Liver (tissue), 3 donors: ENCODE results near the gene PDILT.

Experiments used
- EGR1 ChIP-seq, 2 donors: IDR thresholded peaks; 2 replicates each; pipeline ENCODE4 v1.6.1; 2016 to 2018; ENCODE audit warnings: antibody characterized with exemption in 2 of 2, low read depth in 2 of 2
- GABPA ChIP-seq, 2 donors: IDR thresholded peaks in 1 of 2; conservative IDR thresholded peaks in 1 of 2; 2 replicates each; pipeline ENCODE4 v1.6.1; 2016; ENCODE audit warnings: antibody characterized with exemption in 2 of 2, mild to moderate bottlenecking in 1 of 2, moderate library complexity in 1 of 2
- HNF4A ChIP-seq, 2 donors: conservative IDR thresholded peaks; 2 replicates each; pipeline ENCODE4 v1.6.1; 2016; ENCODE audit warnings: antibody characterized with exemption in 2 of 2, mild to moderate bottlenecking in 2 of 2
- JUND ChIP-seq, 2 donors: IDR thresholded peaks; 2 replicates each; pipeline ENCODE4 v1.6.1; 2016; ENCODE audit warnings: antibody characterized with exemption in 2 of 2
- NR2F2 ChIP-seq: IDR thresholded peaks from 2 replicates; pipeline ENCODE4 v1.6.1; 2016; ENCODE audit warnings: antibody characterized with exemption
- RAD21 ChIP-seq, 2 donors: IDR thresholded peaks; 2 replicates each; pipeline ENCODE4 v1.6.1; 2016; ENCODE audit warnings: antibody characterized with exemption in 2 of 2, mild to moderate bottlenecking in 2 of 2
- REST ChIP-seq: IDR thresholded peaks from 2 replicates; pipeline ENCODE4 v1.6.1; 2016; ENCODE audit warnings: antibody characterized with exemption, mild to moderate bottlenecking
- RXRA ChIP-seq, 2 donors: IDR thresholded peaks; 2 replicates each; pipeline ENCODE4 v1.6.1; 2017 to 2018; ENCODE audit warnings: antibody characterized with exemption in 2 of 2, mild to moderate bottlenecking in 1 of 2
- SP1 ChIP-seq: IDR thresholded peaks from 2 replicates; pipeline ENCODE4 v1.6.1; 2018; ENCODE audit warnings: antibody characterized with exemption, mild to moderate bottlenecking
- TAF1 ChIP-seq: conservative IDR thresholded peaks from 2 replicates; pipeline ENCODE4 v1.6.1; 2016; ENCODE audit warnings: antibody characterized with exemption, mild to moderate bottlenecking
- YY1 ChIP-seq: IDR thresholded peaks from 2 replicates; pipeline ENCODE4 v1.6.1; 2016; ENCODE audit warnings: antibody characterized with exemption, mild to moderate bottlenecking
- ZBTB33 ChIP-seq: IDR thresholded peaks from 2 replicates; pipeline ENCODE4 v1.6.1; 2016; ENCODE audit warnings: antibody characterized with exemption
- TF ChIP-seq, protein P1 (sequence below): fragments of 150-350 bp; IDR thresholded peaks from 2 replicates; pipeline ENCODE4 v1.5.1; 2017; ENCODE audit warnings: improper control_type of control experiment, low read depth, low read length; ENCODE audit not compliant: missing input control
- TF ChIP-seq, protein P2 (sequence below): IDR thresholded peaks from 2 replicates; pipeline ENCODE4 v1.6.1; 2016; ENCODE audit warnings: antibody characterized with exemption
- donor health status: healthy.
- donor health status: healthy.

DNA sequence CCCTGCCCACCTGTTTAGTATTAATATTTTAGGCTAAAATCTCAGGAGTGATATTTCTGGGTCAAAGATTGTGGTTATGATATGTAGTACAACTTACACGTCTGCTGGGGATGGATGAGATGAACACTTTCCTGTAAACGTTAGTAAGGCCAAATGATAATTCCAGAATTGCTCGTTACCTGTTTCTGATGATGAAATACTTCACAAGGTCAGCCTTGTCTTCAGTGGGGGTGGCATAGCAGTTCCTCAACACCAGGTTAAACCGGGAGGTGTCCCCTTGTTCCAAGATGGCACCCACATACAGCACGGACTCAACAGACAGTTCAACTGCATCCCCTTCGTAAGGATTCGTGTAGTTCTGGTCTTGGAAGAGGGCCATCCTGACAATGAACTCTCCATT, 86.5 kb downstream of the PDILT start:
- TF ChIP-seq, protein P1, sequence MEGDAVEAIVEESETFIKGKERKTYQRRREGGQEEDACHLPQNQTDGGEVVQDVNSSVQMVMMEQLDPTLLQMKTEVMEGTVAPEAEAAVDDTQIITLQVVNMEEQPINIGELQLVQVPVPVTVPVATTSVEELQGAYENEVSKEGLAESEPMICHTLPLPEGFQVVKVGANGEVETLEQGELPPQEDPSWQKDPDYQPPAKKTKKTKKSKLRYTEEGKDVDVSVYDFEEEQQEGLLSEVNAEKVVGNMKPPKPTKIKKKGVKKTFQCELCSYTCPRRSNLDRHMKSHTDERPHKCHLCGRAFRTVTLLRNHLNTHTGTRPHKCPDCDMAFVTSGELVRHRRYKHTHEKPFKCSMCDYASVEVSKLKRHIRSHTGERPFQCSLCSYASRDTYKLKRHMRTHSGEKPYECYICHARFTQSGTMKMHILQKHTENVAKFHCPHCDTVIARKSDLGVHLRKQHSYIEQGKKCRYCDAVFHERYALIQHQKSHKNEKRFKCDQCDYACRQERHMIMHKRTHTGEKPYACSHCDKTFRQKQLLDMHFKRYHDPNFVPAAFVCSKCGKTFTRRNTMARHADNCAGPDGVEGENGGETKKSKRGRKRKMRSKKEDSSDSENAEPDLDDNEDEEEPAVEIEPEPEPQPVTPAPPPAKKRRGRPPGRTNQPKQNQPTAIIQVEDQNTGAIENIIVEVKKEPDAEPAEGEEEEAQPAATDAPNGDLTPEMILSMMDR = no peak
- no peak for TF ChIP-seq REST
- no peak for TF ChIP-seq TAF1
- no peak for TF ChIP-seq ZBTB33
- no peak for TF ChIP-seq GABPA (IDR thresholded peaks at IDR 0.05 in 1 of 2, conservative IDR thresholded peaks at IDR 0.05 in 1 of 2)
- no peak for TF ChIP-seq EGR1 (IDR thresholded peaks at IDR 0.05; ENCODE audit: low read depth in 2 of 2)
- no peak for TF ChIP-seq NR2F2
- TF ChIP-seq YY1 = no peak
- no peak for TF ChIP-seq JUND (IDR thresholded peaks at IDR 0.05)
- TF ChIP-seq RAD21 (IDR thresholded peaks at IDR 0.05) = no peak
- no peak for TF ChIP-seq SP1
- TF ChIP-seq, protein P2, sequence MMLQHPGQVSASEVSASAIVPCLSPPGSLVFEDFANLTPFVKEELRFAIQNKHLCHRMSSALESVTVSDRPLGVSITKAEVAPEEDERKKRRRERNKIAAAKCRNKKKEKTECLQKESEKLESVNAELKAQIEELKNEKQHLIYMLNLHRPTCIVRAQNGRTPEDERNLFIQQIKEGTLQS = no peak
- TF ChIP-seq RXRA (IDR thresholded peaks at IDR 0.05) = no peak
- TF ChIP-seq HNF4A (conservative IDR thresholded peaks at IDR 0.05) = no peak
